Measurements from ENCODE around the gene ENPEP.
"Not testable (repeated sequence)": the region's sequence is repeated elsewhere in the genome, so short reads cannot be mapped to it uniquely, and the experiment has no call there.

Gene ENPEP

GRCh38 chr4:110474481-110474880 lies 1.5 kb upstream of the ENPEP start:
- H3K9me3 Mint-ChIP-seq = peaks cover 2% of the 10 kb centered on the region
- H3K27me3 Mint-ChIP-seq (ENCODE audit: low read depth) = peaks cover 11% of the 10 kb centered on the region
- no peaks in the 10 kb centered on the region for H3K36me3 Mint-ChIP-seq (ENCODE audit: low read depth)
- no peak overlapping the region for H3K4me3 Mint-ChIP-seq
- H3K4me1 Mint-ChIP-seq (ENCODE audit: low read depth) = no peaks in the 10 kb centered on the region
- no peak overlapping the region for H3K27ac Mint-ChIP-seq

- H3K36me3 Mint-ChIP-seq (ENCODE audit: low read depth); H3K4me1 Mint-ChIP-seq (ENCODE audit: low read depth); H3K9me3 Mint-ChIP-seq; H3K27me3 Mint-ChIP-seq (ENCODE audit: low read depth); H3K4me3 Mint-ChIP-seq; H3K27ac Mint-ChIP-seq: not testable (repeated sequence)
These were observed 875 bp upstream of the ENPEP start for GRCh38 chr4:110475080-110475479.

- H3K36me3 Mint-ChIP-seq (ENCODE audit: low read depth) = no peaks in the 10 kb centered on the region
- no peak overlapping the region for H3K27ac Mint-ChIP-seq
- no peaks in the 10 kb centered on the region for H3K9me3 Mint-ChIP-seq
- no peaks in the 10 kb centered on the region for H3K4me1 Mint-ChIP-seq (ENCODE audit: low read depth)
- peaks cover 5% of the 10 kb centered on the region for H3K27me3 Mint-ChIP-seq (ENCODE audit: low read depth)
- H3K4me3 Mint-ChIP-seq = no peak overlapping the region
These were observed 1.9 kb downstream of the ENPEP start for GRCh38 chr4:110477836-110478235.

GRCh38 chr4:110480031-110480549 lies 4.1 kb downstream of the ENPEP start:
- H3K27me3 Mint-ChIP-seq (ENCODE audit: low read depth) = peaks cover 4% of the 10 kb centered on the region
- H3K4me1 Mint-ChIP-seq (ENCODE audit: low read depth) = no peaks in the 10 kb centered on the region
- H3K9me3 Mint-ChIP-seq = no peaks in the 10 kb centered on the region
- no peak overlapping the region for H3K27ac Mint-ChIP-seq
- no peaks in the 10 kb centered on the region for H3K36me3 Mint-ChIP-seq (ENCODE audit: low read depth)
- H3K4me3 Mint-ChIP-seq = no peak overlapping the region

GRCh38 chr4:110480746-110481271 lies 4.9 kb downstream of the ENPEP start:
- H3K4me3 Mint-ChIP-seq = no peak overlapping the region
- H3K27me3 Mint-ChIP-seq (ENCODE audit: low read depth) = peaks cover 4% of the 10 kb centered on the region
- no peaks in the 10 kb centered on the region for H3K4me1 Mint-ChIP-seq (ENCODE audit: low read depth)
- H3K9me3 Mint-ChIP-seq = no peaks in the 10 kb centered on the region
- no peak overlapping the region for H3K27ac Mint-ChIP-seq
- H3K36me3 Mint-ChIP-seq (ENCODE audit: low read depth) = no peaks in the 10 kb centered on the region

GRCh38 chr4:110483516-110483915 lies 7.6 kb downstream of the ENPEP start:
- Mint-ChIP-seq H3K36me3 (ENCODE audit: low read depth) (no peaks in the 10 kb centered on the region), H3K27ac (no peak overlapping the region), H3K4me1 (ENCODE audit: low read depth) (no peaks in the 10 kb centered on the region), H3K9me3 (no peaks in the 10 kb centered on the region), H3K27me3 (ENCODE audit: low read depth) (peaks cover 16% of the 10 kb centered on the region), H3K4me3 (no peak overlapping the region)

- Mint-ChIP-seq H3K27me3 (ENCODE audit: low read depth) (peaks cover 16% of the 10 kb centered on the region), H3K9me3 (no peaks in the 10 kb centered on the region), H3K27ac (no peak overlapping the region), H3K4me3 (no peak overlapping the region), H3K4me1 (ENCODE audit: low read depth) (no peaks in the 10 kb centered on the region), H3K36me3 (ENCODE audit: low read depth) (no peaks in the 10 kb centered on the region)
These were observed 8.1 kb downstream of the ENPEP start for GRCh38 chr4:110484029-110484428.

- no peaks in the 10 kb centered on the region for H3K36me3 Mint-ChIP-seq (ENCODE audit: low read depth)
- H3K4me3 Mint-ChIP-seq = no peak overlapping the region
- peaks cover 18% of the 10 kb centered on the region for H3K27me3 Mint-ChIP-seq (ENCODE audit: low read depth)
- H3K4me1 Mint-ChIP-seq (ENCODE audit: low read depth) = no peaks in the 10 kb centered on the region
- H3K27ac Mint-ChIP-seq = no peak overlapping the region
- H3K9me3 Mint-ChIP-seq = no peaks in the 10 kb centered on the region
These were observed 8.8 kb downstream of the ENPEP start for GRCh38 chr4:110484767-110485166.

- Mint-ChIP-seq H3K4me1 (ENCODE audit: low read depth) (no peaks in the 10 kb centered on the region), H3K36me3 (ENCODE audit: low read depth) (no peaks in the 10 kb centered on the region), H3K27ac (no peak overlapping the region), H3K9me3 (no peaks in the 10 kb centered on the region), H3K27me3 (ENCODE audit: low read depth) (peaks cover 25% of the 10 kb centered on the region), H3K4me3 (no peak overlapping the region)
These were observed 9.5 kb downstream of the ENPEP start for GRCh38 chr4:110485452-110485851.

GRCh38 chr4:110486256-110486655 lies 10.3 kb downstream of the ENPEP start:
- H3K27ac Mint-ChIP-seq = no peak overlapping the region
- H3K36me3 Mint-ChIP-seq (ENCODE audit: low read depth) = no peaks in the 10 kb centered on the region
- no peaks in the 10 kb centered on the region for H3K9me3 Mint-ChIP-seq
- H3K27me3 Mint-ChIP-seq (ENCODE audit: low read depth) = peaks cover 26% of the 10 kb centered on the region
- H3K4me1 Mint-ChIP-seq (ENCODE audit: low read depth) = no peaks in the 10 kb centered on the region
- H3K4me3 Mint-ChIP-seq = no peak overlapping the region

GRCh38 chr4:110486850-110487249 lies 10.9 kb downstream of the ENPEP start:
- H3K27me3 Mint-ChIP-seq (ENCODE audit: low read depth) = peaks cover 26% of the 10 kb centered on the region
- H3K9me3 Mint-ChIP-seq; H3K4me3 Mint-ChIP-seq; H3K27ac Mint-ChIP-seq; H3K36me3 Mint-ChIP-seq (ENCODE audit: low read depth); H3K4me1 Mint-ChIP-seq (ENCODE audit: low read depth): not testable (repeated sequence)

- Mint-ChIP-seq H3K27ac (no peak overlapping the region), H3K9me3 (no peaks in the 10 kb centered on the region), H3K4me1 (ENCODE audit: low read depth) (no peaks in the 10 kb centered on the region), H3K4me3 (no peak overlapping the region), H3K27me3 (ENCODE audit: low read depth) (peaks cover 33% of the 10 kb centered on the region), H3K36me3 (ENCODE audit: low read depth) (no peaks in the 10 kb centered on the region)
These were observed 11.9 kb downstream of the ENPEP start for GRCh38 chr4:110487873-110488272.

GRCh38 chr4:110489901-110490508 lies 14.1 kb downstream of the ENPEP start:
- Mint-ChIP-seq H3K9me3 (no peaks in the 10 kb centered on the region), H3K4me3 (no peak overlapping the region), H3K27ac (no peak overlapping the region), H3K27me3 (ENCODE audit: low read depth) (peaks cover 40% of the 10 kb centered on the region), H3K4me1 (ENCODE audit: low read depth) (no peaks in the 10 kb centered on the region), H3K36me3 (ENCODE audit: low read depth) (no peaks in the 10 kb centered on the region)

GRCh38 chr4:110492522-110492921 lies 16.6 kb downstream of the ENPEP start:
- H3K27me3 Mint-ChIP-seq (ENCODE audit: low read depth) = peaks cover 36% of the 10 kb centered on the region
- H3K4me3 Mint-ChIP-seq = no peak overlapping the region
- no peaks in the 10 kb centered on the region for H3K4me1 Mint-ChIP-seq (ENCODE audit: low read depth)
- no peaks in the 10 kb centered on the region for H3K9me3 Mint-ChIP-seq
- no peaks in the 10 kb centered on the region for H3K36me3 Mint-ChIP-seq (ENCODE audit: low read depth)
- no peak overlapping the region for H3K27ac Mint-ChIP-seq

- Mint-ChIP-seq H3K27ac (no peak overlapping the region), H3K4me1 (ENCODE audit: low read depth) (no peaks in the 10 kb centered on the region), H3K27me3 (ENCODE audit: low read depth) (peaks cover 33% of the 10 kb centered on the region), H3K9me3 (no peaks in the 10 kb centered on the region), H3K36me3 (ENCODE audit: low read depth) (no peaks in the 10 kb centered on the region), H3K4me3 (no peak overlapping the region)
These were observed 17.6 kb downstream of the ENPEP start for GRCh38 chr4:110493520-110493919.

All from T-helper 1 cell treated with Interleukin-12 subunit alpha and Interleukin-12 subunit beta and Interleukin-4 antibody, amounts not matched to agents 30 μg/mL and 1 μg/mL, for 36 hours (primary cell).